HG03342 (cell line): ENCODE data around the gene YAF2.
A peak's percentile ranks its signal among the peaks of the same experiment; 100 is the strongest.

ENCODE experiments used
- ATAC-seq: cut with Tn5 transposase; IDR thresholded peaks from one replicate; pipeline ENCODE4 v1.9.1; 2021; ENCODE audit warnings: mild to moderate bottlenecking, moderate library complexity; ENCODE audit not compliant: unreplicated experiment

YAF2 gene, protein sequence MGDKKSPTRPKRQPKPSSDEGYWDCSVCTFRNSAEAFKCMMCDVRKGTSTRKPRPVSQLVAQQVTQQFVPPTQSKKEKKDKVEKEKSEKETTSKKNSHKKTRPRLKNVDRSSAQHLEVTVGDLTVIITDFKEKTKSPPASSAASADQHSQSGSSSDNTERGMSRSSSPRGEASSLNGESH

DNA sequence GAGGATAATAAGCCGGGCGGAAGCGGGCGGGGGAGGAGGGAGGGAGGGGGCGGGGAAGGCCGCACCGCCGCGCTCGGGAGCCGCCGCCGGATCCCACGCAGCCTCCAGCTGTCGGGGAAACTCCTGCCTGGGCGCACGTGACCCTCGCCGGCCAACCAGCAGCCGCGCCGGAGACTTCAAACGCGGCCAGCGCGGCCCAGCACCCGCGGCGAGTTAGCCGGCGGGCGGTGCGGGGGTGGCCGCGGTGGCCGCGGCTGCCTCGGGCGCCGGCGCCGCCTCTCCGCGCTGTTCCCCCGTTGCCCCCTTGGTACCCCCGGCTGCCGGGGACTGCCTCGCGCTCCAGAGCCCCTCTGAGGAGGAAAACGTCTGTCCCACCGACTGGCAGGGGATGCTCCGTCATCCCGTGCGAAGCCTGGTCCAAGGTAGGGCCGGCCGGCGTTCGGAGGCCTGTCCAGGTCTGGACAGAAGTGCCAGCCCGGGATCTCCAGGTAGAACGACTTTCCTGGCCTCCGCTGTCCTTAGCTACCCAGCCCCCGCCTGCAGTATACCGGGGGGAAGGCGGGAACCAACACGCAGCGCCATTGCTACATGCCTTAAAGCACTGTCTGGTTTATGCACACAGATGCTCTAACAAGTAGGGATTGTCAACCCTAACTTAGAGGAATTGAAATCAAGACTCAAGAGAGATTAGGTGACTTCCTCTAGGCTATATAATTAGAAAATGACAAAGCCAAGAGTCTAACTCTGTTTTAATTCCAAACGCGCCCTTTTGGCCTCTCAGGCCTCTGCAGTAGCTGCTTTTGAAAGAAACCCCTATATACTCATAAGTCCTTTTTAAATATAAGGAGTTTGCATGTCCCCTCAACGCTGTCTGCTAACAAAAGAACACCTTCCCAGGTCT, at the start of gene YAF2:
Gene YAF2 (minus strand): TSS at position 9 of the 901 bp plus-strand sequence. CDS start 68 bp downstream, outside the sequence.
- ATAC-seq: peak; percentile 77

- no peak for ATAC-seq
Observed at GRCh38 chr12:42286741-42287140, 48.7 kb upstream of the YAF2 start.

GRCh38 chr12:42285431-42285830, 47.4 kb upstream of the YAF2 start:
- ATAC-seq: no peak

DNA sequence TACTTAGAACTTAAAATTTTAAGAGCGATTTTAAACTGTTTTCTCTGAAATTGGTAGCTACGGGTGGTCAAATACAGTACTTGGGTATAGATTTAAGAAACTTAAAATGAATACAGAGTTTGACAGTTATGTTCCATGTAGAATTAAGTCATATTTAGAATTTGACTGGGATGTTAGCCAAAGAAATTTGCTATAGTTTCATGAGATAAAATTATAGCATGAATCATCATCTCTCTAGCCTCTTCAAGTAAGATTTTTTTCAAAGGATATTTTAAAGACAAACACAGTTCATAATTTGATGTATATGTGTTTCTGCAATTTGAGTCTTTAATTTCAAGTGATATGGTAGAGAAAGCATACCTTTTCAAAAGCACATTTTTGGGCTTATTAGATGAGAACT, 46.8 kb upstream of the YAF2 start:
- ATAC-seq: no peak

DNA sequence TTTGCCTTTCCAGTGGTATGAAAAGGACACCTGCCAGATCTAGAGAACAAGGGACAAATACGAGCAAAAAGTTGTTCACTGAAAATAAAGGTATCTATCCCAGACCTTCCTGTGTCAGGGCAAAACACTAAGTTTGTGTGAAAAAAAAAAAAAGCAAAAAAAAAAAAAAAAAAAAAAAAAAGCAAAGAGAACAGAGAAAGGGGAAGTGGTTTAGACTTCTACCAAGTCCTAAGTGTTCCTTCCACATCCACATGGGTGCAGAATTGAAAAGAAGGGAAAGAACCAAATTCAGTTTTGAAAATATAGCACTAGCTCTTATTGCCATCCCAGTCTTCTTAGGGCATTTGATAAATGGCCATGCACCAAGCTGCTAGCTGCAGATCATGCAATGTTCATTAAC, 46.1 kb upstream of the YAF2 start:
- ATAC-seq: peak; percentile 64

- peak; percentile 14 for ATAC-seq
Observed at GRCh38 chr12:42283739-42284138, 45.7 kb upstream of the YAF2 start.

- no peak for ATAC-seq
Observed at GRCh38 chr12:42282294-42282693, 44.2 kb upstream of the YAF2 start.

DNA sequence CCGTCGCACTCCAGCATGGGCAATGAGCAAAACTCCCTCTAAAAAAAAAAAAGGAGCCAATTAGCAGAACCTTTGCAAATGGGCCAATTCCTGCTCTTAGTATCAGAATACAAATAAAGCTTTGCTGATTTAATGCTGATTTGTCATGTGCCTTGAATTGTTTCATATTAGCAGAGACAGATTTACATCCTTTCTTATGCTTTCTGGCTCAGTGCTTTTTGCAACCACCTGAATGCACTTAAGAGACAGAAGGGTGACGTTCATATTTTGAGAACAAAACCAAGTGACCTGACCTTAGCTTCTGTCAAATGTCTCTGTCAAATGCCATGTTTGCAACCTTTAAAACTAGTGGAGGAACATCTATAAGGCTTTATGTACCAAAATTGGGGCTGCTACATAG, 43.8 kb upstream of the YAF2 start:
- ATAC-seq: no peak

GRCh38 chr12:42281278-42281677, 43.2 kb upstream of the YAF2 start:
- no peak for ATAC-seq

DNA sequence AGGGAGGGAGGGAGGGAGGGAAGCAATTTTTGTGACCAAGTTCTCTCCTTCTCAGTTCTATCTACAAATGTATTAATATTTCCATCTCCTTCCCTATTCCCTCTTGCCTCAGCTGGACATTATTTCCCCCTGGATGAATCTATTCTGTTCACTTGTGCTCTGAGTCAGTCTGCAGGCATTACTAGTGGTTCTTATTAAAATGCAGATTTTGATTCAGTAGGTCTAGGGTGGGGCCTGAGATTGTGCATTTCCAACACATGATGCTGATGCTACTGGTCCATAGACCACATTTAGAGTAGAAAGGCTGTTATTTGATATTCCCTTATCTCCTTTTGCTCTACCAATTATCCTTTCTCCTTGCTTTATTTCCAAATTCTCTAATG, 40.1 kb upstream of the YAF2 start:
- no peak for ATAC-seq

DNA sequence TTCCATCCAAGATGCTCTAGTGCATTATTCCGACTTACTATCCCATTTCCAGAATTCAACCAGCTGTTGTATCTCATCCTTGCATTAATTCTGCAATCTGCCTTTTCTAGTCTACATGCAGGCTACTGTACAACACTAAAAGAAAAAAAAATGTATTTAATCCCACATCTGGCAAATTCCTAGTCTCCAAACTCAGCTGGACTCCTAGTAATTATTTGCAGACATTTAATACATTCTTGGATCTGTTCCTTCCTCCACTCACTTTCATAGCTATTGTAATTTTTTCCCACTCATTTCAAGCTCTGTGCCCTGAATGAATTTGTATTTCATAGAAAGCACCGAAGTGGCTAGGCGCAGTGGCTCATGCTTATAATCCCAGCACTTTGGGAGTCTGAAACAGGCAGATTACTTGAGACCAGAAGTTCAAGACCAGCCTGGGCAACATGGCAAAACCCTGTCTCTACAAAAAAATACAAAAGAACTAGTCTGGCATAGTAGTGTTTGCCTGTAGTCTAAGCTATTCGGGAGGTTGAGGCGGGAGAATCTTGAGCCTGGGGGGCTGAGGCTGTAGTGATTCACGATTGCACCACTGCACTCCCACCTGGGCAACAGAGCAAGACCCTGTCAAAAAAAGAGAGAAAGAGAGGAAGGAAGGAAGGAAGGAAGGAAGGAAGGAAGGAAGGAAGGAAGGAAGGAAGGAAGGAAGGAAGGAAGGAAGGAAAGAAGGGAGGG, 39.5 kb upstream of the YAF2 start:
- ATAC-seq: no peak

DNA sequence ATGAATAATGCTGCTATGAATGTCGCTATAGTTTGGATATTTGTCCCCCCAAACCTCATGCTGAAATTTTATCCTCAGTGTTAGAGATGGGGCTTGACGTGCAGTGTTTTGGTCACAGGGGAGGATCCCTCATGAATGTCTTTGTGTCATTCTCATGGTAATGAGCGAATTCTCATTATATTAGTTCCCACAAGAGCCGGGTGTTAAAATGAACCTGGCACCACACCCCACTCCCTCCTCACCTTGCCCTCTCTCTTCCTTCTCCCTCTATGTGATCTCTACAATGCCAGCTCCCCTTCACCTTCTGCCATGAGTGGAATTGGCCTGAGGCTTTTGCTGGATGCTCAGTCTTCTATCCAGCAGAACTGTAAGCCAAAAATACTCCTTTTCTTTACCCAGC, 37.5 kb upstream of the YAF2 start:
- no peak for ATAC-seq

DNA sequence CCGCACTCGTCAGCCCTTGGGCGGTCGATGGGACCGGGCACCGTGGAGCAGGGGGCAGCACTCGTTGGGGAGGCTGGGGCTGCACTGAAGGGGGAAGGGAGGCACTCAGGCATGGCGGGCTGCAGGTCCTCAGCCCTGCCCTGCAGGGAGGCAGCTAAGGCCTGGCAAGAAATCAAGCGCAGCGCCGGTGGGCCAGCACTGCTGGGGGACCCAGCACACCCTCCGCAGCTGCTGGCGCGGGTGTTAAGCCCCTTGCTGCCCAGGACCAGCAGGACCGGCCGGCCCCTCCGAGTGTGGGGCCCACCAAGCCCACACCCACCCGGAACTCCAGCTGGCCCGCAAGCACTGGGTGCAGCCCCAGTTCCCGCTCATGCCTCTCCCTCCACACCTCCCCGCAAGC, 35.7 kb upstream of the YAF2 start:
- ATAC-seq: no peak

GRCh38 chr12:42270596-42270995, 32.5 kb upstream of the YAF2 start:
- ATAC-seq: no peak

DNA sequence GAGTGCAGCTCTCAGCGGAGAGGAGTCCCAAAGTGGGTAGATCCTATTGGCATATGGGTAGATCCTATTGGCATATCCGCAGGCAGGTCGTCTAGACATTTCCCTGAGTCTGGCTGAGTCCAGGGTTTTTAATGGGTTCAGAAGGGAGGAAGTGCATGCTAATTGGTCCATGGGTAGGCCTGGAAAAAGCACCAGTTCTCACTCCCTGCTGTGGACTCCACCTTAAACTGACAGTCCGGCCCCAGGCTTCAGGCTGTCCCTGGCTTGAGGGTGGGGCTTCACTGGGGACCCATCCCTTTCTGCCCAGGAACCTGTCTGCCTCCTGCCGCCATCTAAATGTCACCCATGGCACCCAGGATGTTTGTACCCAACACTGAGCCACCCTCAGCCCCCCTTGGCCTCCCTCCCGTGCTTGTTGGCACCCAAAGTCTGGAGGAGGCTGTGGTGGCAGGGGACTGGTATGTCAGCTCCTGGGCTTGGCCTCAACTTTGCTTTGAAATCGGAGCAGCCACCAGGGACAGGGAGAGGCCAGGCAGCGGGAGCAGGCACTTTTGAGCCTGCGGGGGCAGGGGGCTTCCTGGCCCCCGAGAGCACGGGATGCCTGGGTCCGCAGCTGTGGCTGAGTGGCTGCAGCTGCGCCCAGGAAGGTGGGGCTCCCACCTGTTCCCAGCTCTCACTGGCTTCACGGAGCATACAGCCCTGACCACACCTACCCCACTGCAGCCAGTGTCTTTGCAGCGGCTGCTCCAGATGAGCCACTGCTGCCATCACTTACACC, 29.6 kb upstream of the YAF2 start:
- no peak for ATAC-seq

GRCh38 chr12:42266579-42267230, 28.7 kb upstream of the YAF2 start:
- ATAC-seq: no peak

GRCh38 chr12:42262271-42262670, 24.2 kb upstream of the YAF2 start:
- ATAC-seq: no peak

DNA sequence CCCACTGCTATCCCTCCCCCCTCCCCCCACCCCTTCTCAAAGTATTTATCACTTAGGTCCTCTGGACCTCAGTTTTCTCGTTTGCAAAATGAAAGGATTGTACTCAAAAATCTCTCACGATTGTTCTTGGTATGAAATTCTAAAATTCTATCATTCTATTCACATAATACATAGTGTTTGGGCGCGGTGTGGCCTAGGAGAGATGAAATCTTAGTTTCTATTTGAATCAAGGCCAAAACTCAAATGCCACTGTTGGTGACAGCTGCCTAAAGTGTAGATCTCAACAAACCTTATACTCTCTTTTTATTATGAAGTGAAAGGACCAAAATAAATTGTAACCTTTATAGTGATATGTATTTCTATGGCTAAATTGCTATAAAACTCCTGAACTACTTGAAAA, 23.7 kb upstream of the YAF2 start:
- no peak for ATAC-seq

DNA sequence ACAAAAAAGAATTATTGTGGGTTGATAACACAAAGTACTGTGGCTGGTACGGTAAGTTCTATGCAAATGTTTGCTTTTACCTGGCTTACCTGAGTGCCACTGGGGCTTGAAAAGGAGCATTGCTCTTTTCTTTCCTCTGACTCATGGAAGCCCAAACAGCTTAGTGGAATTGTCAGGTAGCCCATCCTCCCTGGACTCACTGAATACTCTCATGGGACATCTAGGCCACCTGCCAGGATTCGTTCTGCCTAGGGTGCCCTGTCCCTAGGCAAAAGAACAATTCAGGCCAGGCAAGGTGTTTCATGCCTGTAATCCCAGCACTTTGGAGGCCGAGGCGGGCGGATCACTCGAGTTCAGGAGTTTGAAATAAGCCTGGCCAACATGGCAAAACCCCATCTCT, 22.5 kb upstream of the YAF2 start:
- ATAC-seq: no peak

GRCh38 chr12:42259699-42260098, 21.7 kb upstream of the YAF2 start:
- no peak for ATAC-seq

- no peak for ATAC-seq
Observed at GRCh38 chr12:42255866-42256261, 17.8 kb upstream of the YAF2 start.
